PC-9 (cell line): ENCODE results near the gene AKAP7. TPM values are rescaled to one million over a fixed set of nuclear protein-coding genes. Genes with fewer than 3 reads are reported as not detected.

ENCODE experiments used
- BruUV-seq: library from RNA; stranded (reverse); fragments of 400-500 nt; replicated peaks from 2 replicates; lab custom pipeline; 2021; lab: Mats Ljungman, UMichigan
- CTCF ChIA-PET: fragments of 300-600 bp; sonication (Branson Sonifier 250); formaldehyde crosslinking; loops from one replicate; lab custom pipeline; 2022; ENCODE audit warnings: antibody characterized with exemption; lab: Charles Lee
- POLR2A ChIA-PET: fragments of 300-600 bp; sonication (Branson Sonifier 250); formaldehyde crosslinking; loops from one replicate; lab custom pipeline; 2022; ENCODE audit warnings: antibody characterized with exemption; ENCODE audit not compliant: unreplicated experiment; lab: Charles Lee
- DNase-seq, 2 experiments: peaks; one replicate each; pipeline versions ENCODE4 v3.0.0 to v3.0.0-alpha.2; 2015 to 2022; ENCODE audit warnings: mixed read lengths in 1 of 2
- H2AFZ ChIP-seq: fragments of 200-600 bp; sonication (generic); 2 replicates; pipeline ENCODE4 v1.8.1; 2017; ENCODE audit warnings: antibody characterized with exemption
- H3F3A ChIP-seq: fragments of 200-600 bp; sonication (generic); 2 replicates; pipeline ENCODE4 v1.8.1; 2017; ENCODE audit warnings: antibody characterized with exemption, mild to moderate bottlenecking, low read depth; ENCODE audit not compliant: insufficient read depth
- H3K27ac ChIP-seq: fragments of 200-600 bp; sonication (generic); 2 replicates; pipeline ENCODE4 v1.6.1; 2016; ENCODE audit warnings: mixed run types
- H3K27me3 ChIP-seq: fragments of 200-600 bp; sonication (generic); 2 replicates; pipeline ENCODE4 v1.6.1; 2016; ENCODE audit warnings: low read depth, mixed run types; ENCODE audit not compliant: insufficient read depth
- H3K36me3 ChIP-seq: fragments of 200-600 bp; sonication (generic); 2 replicates; pipeline ENCODE4 v1.6.1; 2016; ENCODE audit warnings: low read depth, mixed run types
- H3K4me1 ChIP-seq: fragments of 200-600 bp; sonication (generic); replicated peaks from 2 replicates; pipeline ENCODE4 v1.6.1; 2016; ENCODE audit warnings: mixed run types; ENCODE audit not compliant: insufficient read depth
- H3K4me2 ChIP-seq: fragments of 200-600 bp; sonication (generic); 2 replicates; pipeline ENCODE4 v1.6.1; 2017; ENCODE audit warnings: mixed run types
- H3K4me3 ChIP-seq: fragments of 200-600 bp; sonication (generic); 2 replicates; pipeline ENCODE4 v1.6.1; 2016; ENCODE audit warnings: mixed run types
- H3K79me2 ChIP-seq: fragments of 200-600 bp; sonication (generic); 2 replicates; pipeline ENCODE4 v1.6.1; 2017; ENCODE audit warnings: low read depth, mixed run types
- H3K9me2 ChIP-seq: fragments of 200-600 bp; sonication (generic); 2 replicates; pipeline ENCODE4 v1.8.1; 2017; ENCODE audit warnings: mild to moderate bottlenecking; ENCODE audit not compliant: insufficient read depth
- H3K9me3 ChIP-seq: fragments of 200-600 bp; sonication (generic); 2 replicates; pipeline ENCODE4 v1.8.1; 2016; ENCODE audit warnings: low read depth; ENCODE audit not compliant: insufficient read depth
- H4K20me1 ChIP-seq: fragments of 200-600 bp; sonication (generic); 2 replicates; pipeline ENCODE4 v1.8.1; 2017; ENCODE audit not compliant: insufficient read depth
- CTCF ChIP-seq: fragments of 200-600 bp; sonication (generic); conservative IDR thresholded peaks from 2 replicates; pipeline ENCODE4 v1.6.1; 2017; ENCODE audit warnings: mixed run types, antibody characterized with exemption, mild to moderate bottlenecking, moderate library complexity
- EZH2 ChIP-seq: fragments of 200-600 bp; sonication (generic); IDR thresholded peaks from 2 replicates; pipeline ENCODE4 v1.8.0; 2017; ENCODE audit warnings: antibody characterized with exemption, low read depth
- intact Hi-C: fragments of 100-400 bp; cut with micrococcal nuclease; formaldehyde crosslinking; loops from one replicate; pipeline ENCODE4 v1.10.0; 2022; ENCODE audit not compliant: unreplicated experiment
- total RNA-seq: library from RNA; stranded (reverse); gene quantifications from 2 replicates; pipeline ENCODE4 v1.2.3, GENCODE V29; 2021

The AKAP7 gene
- total RNA-seq, 1 experiment from 2014 or later, result 3.8 TPM

DNA sequence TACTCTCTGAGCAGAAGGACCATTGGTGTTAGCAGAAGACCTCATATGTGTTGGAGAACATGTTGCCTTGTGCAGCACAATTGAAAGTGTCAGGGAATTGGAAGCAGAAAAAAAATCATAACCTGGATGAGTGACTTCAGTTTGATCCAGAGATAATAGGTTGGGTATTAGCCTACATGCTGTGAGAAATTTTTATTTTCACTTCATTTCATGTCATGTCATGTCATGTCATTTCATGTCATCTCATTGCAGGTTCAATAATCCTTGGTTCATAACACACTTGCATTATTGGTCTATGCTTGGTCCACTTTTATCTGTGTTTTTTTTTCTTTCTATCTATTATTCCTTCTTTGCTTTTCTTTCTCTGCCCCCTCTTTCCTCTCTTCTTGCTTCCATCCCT lies 34.3 kb downstream of the AKAP7 start:
- no peaks in the 10 kb centered on the region for H3K79me2 ChIP-seq
- no peaks in the 10 kb centered on the region for H4K20me1 ChIP-seq
- no peaks in the 10 kb centered on the region for H3K9me2 ChIP-seq
- ChIA-PET POLR2A (no interaction called here), CTCF (no interaction called here)
- no peak overlapping the region for H2AFZ ChIP-seq
- H3K4me1 ChIP-seq, result no peaks in the 10 kb centered on the region
- no peak overlapping the region for H3K27ac ChIP-seq
- DNase-seq, result no peak
- BruUV-seq, result no TSS peak
- intact Hi-C loops, result no loop called here
- no peak for TF ChIP-seq EZH2
- TF ChIP-seq CTCF, result no peak
- no peaks in the 10 kb centered on the region for H3K27me3 ChIP-seq
- no peaks in the 10 kb centered on the region for H3K9me3 ChIP-seq
- H3K36me3 ChIP-seq, result no peaks in the 10 kb centered on the region
- no peak overlapping the region for H3K4me2 ChIP-seq
- H3F3A ChIP-seq, result no peaks in the 10 kb centered on the region
- H3K4me3 ChIP-seq, result no peak overlapping the region

- Histone ChIP-seq H3K9me3 (no peaks in the 10 kb centered on the region), H3K4me2 (no peak overlapping the region), H3K27ac (no peak overlapping the region), H3F3A (no peaks in the 10 kb centered on the region), H4K20me1 (no peaks in the 10 kb centered on the region), H3K79me2 (no peaks in the 10 kb centered on the region), H3K27me3 (no peaks in the 10 kb centered on the region), H2AFZ (no peak overlapping the region), H3K36me3 (no peaks in the 10 kb centered on the region), H3K4me1 (no peaks in the 10 kb centered on the region), H3K4me3 (no peak overlapping the region), H3K9me2 (0 out of 2 replicates have a peak, but pooled peaks cover 8% of the 10 kb centered on the region)
- POLR2A ChIA-PET, result no interaction called here
- intact Hi-C loops, result no loop called here
- TF ChIP-seq CTCF (no peak), EZH2 (no peak)
- no peak for DNase-seq
- CTCF ChIA-PET, result no interaction called here
- no TSS peak for BruUV-seq
These were observed 37.0 kb downstream of the AKAP7 start for GRCh38 chr6:131172222-131172621.

- intact Hi-C loops, result no loop called here
- Histone ChIP-seq H3K9me2 (0 out of 2 replicates have a peak, but pooled peaks cover 8% of the 10 kb centered on the region), H3K79me2 (no peaks in the 10 kb centered on the region), H3K9me3 (no peaks in the 10 kb centered on the region), H2AFZ (no peak overlapping the region), H4K20me1 (no peaks in the 10 kb centered on the region), H3K4me2 (no peak overlapping the region), H3K4me1 (no peaks in the 10 kb centered on the region), H3K4me3 (no peak overlapping the region), H3K27ac (no peak overlapping the region), H3K36me3 (no peaks in the 10 kb centered on the region), H3K27me3 (no peaks in the 10 kb centered on the region), H3F3A (no peaks in the 10 kb centered on the region)
- TF ChIP-seq EZH2 (no peak), CTCF (no peak)
- no TSS peak for BruUV-seq
- no peak for DNase-seq
- CTCF ChIA-PET, result no interaction called here
- POLR2A ChIA-PET, result no interaction called here
These were observed 38.4 kb downstream of the AKAP7 start for GRCh38 chr6:131173680-131174079.
